K562 (cell line): ENCODE data around the gene TAL1. TPM values are rescaled to one million over a fixed set of nuclear protein-coding genes. Genes with fewer than 3 reads are reported as not detected.

Source experiments
- ARID1B ChIP-seq: fragments of 450-650 bp; IDR thresholded peaks from 2 replicates; pipeline ENCODE4 v1.6.1; 2016; ENCODE audit warnings: antibody characterized with exemption, mild to moderate bottlenecking, inconsistent platforms
- BCOR ChIP-seq: fragments of 450-650 bp; IDR thresholded peaks from 2 replicates; pipeline ENCODE4 v1.6.1; 2016
- BRD9 ChIP-seq: fragments of 450-650 bp; IDR thresholded peaks from 2 replicates; pipeline ENCODE4 v1.6.1; 2018; ENCODE audit warnings: low read depth; ENCODE audit not compliant: partially characterized antibody
- CBFB ChIP-seq: sonication (generic); formaldehyde crosslinking; IDR thresholded peaks from 2 replicates; pipeline ENCODE4 v1.4.0; 2020; ENCODE audit warnings: mild to moderate bottlenecking, missing genetic modification reagents
- EGR1 ChIP-seq: fragments of 450-650 bp; conservative IDR thresholded peaks from 2 replicates; pipeline ENCODE4 v1.6.1; 2017; ENCODE audit warnings: mild to moderate bottlenecking
- HDAC1 ChIP-seq, 2 experiments: fragments of 450-650 bp; IDR thresholded peaks; 2 replicates each; pipeline ENCODE4 v1.6.1; 2016 to 2017; ENCODE audit warnings: inconsistent platforms in 1 of 2, mild to moderate bottlenecking in 1 of 2, moderate library complexity in 1 of 2
- HNRNPK ChIP-seq: fragments of 200-400 bp; formaldehyde crosslinking; IDR thresholded peaks from one replicate; pipeline ENCODE4 v1.6.1; 2018; ENCODE audit warnings: mild to moderate bottlenecking, low read depth, low read length; ENCODE audit not compliant: poor library complexity, severe bottlenecking
- KAT8 ChIP-seq: fragments of 450-650 bp; IDR thresholded peaks from 2 replicates; pipeline ENCODE4 v1.6.1; 2016; ENCODE audit warnings: low read depth, mild to moderate bottlenecking
- NCOA2 ChIP-seq, 2 experiments: fragments of 450-650 bp; IDR thresholded peaks; 2 replicates each; pipeline ENCODE4 v1.6.1; 2018; ENCODE audit warnings: mild to moderate bottlenecking in 2 of 2, moderate library complexity in 1 of 2; ENCODE audit not compliant: partially characterized antibody in 2 of 2
- NFE2 ChIP-seq: IDR thresholded peaks from 2 replicates; pipeline ENCODE4 v1.6.1; 2014; ENCODE audit warnings: antibody characterized with exemption, low read depth
- NFIC ChIP-seq: fragments of 450-650 bp; IDR thresholded peaks from 2 replicates; pipeline ENCODE4 v1.6.1; 2017; ENCODE audit warnings: mild to moderate bottlenecking, inconsistent platforms
- NONO ChIP-seq, 2 experiments: fragments of 200-400 bp in 1 of 2; fragments of 450-650 bp in 1 of 2; formaldehyde crosslinking in 1 of 2; IDR thresholded peaks; 2 replicates each; pipeline ENCODE4 v1.6.1; 2017; ENCODE audit warnings: low read depth in 2 of 2, mild to moderate bottlenecking in 2 of 2, moderate library complexity in 2 of 2, low read length in 1 of 2
- POU5F1 ChIP-seq: fragments of 150-350 bp; IDR thresholded peaks from 2 replicates; pipeline ENCODE4 v1.6.1; 2014; ENCODE audit warnings: borderline replicate concordance, low read length, low read depth, mild to moderate bottlenecking; ENCODE audit not compliant: partially characterized antibody
- PRPF4 ChIP-seq: fragments of 200-400 bp; formaldehyde crosslinking; IDR thresholded peaks from one replicate; pipeline ENCODE4 v1.6.1; 2017; ENCODE audit warnings: low read length, low read depth, mild to moderate bottlenecking; ENCODE audit not compliant: insufficient read depth, poor library complexity, severe bottlenecking
- SMAD3 ChIP-seq: fragments of 450-650 bp; formaldehyde crosslinking; conservative IDR thresholded peaks from 2 replicates; pipeline ENCODE4 v1.4.0; 2020; ENCODE audit warnings: mild to moderate bottlenecking
- SMARCE1 ChIP-seq: fragments of 450-650 bp; IDR thresholded peaks from 2 replicates; pipeline ENCODE4 v1.7.1; 2016; ENCODE audit warnings: mild to moderate bottlenecking
- TFAM ChIP-seq: fragments of 250-450 bp; sonication (Bioruptor Pico); conservative IDR thresholded peaks from 2 replicates; pipeline ENCODE4 v1.5.0; 2021; ENCODE audit warnings: mild to moderate bottlenecking, moderate library complexity
- ZNF586 ChIP-seq: fragments of 450-650 bp; formaldehyde crosslinking; conservative IDR thresholded peaks from 2 replicates; pipeline ENCODE4 v1.4.0; 2020; ENCODE audit warnings: mild to moderate bottlenecking, moderate library complexity
- ZNF77 ChIP-seq: fragments of 250-450 bp; sonication (Bioruptor Pico); IDR thresholded peaks from 2 replicates; pipeline ENCODE4 v1.5.0; 2020
- polyA plus RNA-seq, 8 experiments: library from polyadenylated mRNA; depleted of rRNA in 4 of 8; stranded (reverse) in 5 of 8; unstranded in 3 of 8; fragments of >200 nt; fragmentation: Nextera tagmentation in 2 of 8; fragmentation: Illumina TruSeq in 1 of 8; extraction: Ambion mirVana in 2 of 8; extraction: Trizol in 1 of 8; gene quantifications; 2 replicates each; pipeline versions ENCODE4 v1.2.1 to v1.2.3, GENCODE V29; 2011 to 2014; ENCODE audit warnings: inconsistent platforms in 1 of 8, missing spikeins in 1 of 8
- total RNA-seq, 7 experiments: library from RNA; depleted of rRNA in 6 of 7; stranded (reverse); fragments of >200 nt in 6 of 7; fragmentation: Illumina TruSeq in 2 of 7; extraction: Trizol in 2 of 7; gene quantifications; 2 replicates each; pipeline versions ENCODE4 v1.2.1 to v1.2.3, GENCODE V29; 2011 to 2021; ENCODE audit warnings: low replicate concordance in 1 of 7
- TF ChIP-seq, protein P1 (sequence below): fragments of 450-650 bp; IDR thresholded peaks from one replicate; pipeline ENCODE4 v1.6.1; 2018; ENCODE audit warnings: mild to moderate bottlenecking, moderate library complexity; ENCODE audit not compliant: partially characterized antibody
- TF ChIP-seq, protein P2 (sequence below): sonication (generic); formaldehyde crosslinking; IDR thresholded peaks from 2 replicates; pipeline ENCODE4 v1.8.1; 2022; ENCODE audit warnings: missing genetic modification reagents
- TF ChIP-seq, protein P3 (sequence below): fragments of 250-450 bp; sonication (Bioruptor Pico); IDR thresholded peaks from 2 replicates; pipeline ENCODE4 v1.5.0; 2021
- TF ChIP-seq, protein P4 (sequence below): IDR thresholded peaks from 2 replicates; pipeline ENCODE4 v1.6.1; 2014; ENCODE audit warnings: antibody characterized with exemption
- TF ChIP-seq, protein P5 (sequence below): fragments of 250-450 bp; sonication (Bioruptor Pico); IDR thresholded peaks from 2 replicates; pipeline ENCODE4 v1.8.0; 2022; ENCODE audit warnings: moderate library complexity, mild to moderate bottlenecking, inconsistent platforms

Gene TAL1
- total and polyA plus RNA-seq, 9 of the 15 experiments (the other 6 are each of a cell fraction or from before 2014, with no cell fraction given): 18.5 to 106 (median 59.7) TPM

DNA sequence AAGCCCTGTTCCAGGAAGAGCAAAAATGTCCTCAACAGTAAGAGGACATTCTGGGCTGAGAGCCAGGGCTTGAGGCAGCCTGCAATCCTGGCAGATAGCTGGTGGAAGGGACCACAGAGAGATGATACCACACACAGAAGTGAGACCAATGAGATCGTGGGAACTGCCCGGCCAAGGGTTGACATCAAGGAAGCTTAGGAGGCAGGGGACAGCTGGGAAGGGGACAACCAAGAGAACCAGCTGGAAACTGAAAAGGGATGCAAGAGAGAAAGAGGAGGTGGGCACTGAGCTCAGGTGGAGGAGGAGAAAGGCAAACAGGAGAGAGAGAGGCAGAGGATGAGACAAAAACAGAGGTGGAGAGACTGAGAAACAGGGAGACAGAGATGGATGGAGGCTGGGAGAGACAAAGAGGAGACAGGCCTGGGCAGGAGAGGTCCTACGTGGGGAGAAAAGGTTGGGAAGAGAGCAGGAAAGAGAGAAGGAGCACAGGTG, 51.4 kb downstream of the TAL1 start (continued):
- TF ChIP-seq, protein P1, sequence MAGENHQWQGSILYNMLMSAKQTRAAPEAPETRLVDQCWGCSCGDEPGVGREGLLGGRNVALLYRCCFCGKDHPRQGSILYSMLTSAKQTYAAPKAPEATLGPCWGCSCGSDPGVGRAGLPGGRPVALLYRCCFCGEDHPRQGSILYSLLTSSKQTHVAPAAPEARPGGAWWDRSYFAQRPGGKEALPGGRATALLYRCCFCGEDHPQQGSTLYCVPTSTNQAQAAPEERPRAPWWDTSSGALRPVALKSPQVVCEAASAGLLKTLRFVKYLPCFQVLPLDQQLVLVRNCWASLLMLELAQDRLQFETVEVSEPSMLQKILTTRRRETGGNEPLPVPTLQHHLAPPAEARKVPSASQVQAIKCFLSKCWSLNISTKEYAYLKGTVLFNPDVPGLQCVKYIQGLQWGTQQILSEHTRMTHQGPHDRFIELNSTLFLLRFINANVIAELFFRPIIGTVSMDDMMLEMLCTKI: no peak
- TF ChIP-seq ZNF586 (CRISPR knock-in tag) (no peak), SMARCE1 (no peak), HDAC1 (IDR thresholded peaks at IDR 0.05) (peak in 1 of 2 experiments; percentile 69; a peak in 2 of 4 replicates), NONO (IDR thresholded peaks at IDR 0.05; ENCODE audit: low read depth in 2 of 2, low read length in 1 of 2) (no peak), CBFB (no peak), KAT8 (no peak), ARID1B (no peak), BRD9 (no peak), EGR1 (no peak), NFIC (peak; percentile 90), POU5F1 (no peak), HNRNPK (no peak), SMAD3 (no peak), NCOA2 (IDR thresholded peaks at IDR 0.05; ENCODE audit: partially characterized antibody in 2 of 2) (no peak), NFE2 (no peak), ZNF77 (CRISPR knock-in tag) (no peak), BCOR (0 out of 2 replicates have a peak, but pooled peaks have one; percentile 71), PRPF4 (no peak), TFAM (no peak)
- TF ChIP-seq, protein P2, sequence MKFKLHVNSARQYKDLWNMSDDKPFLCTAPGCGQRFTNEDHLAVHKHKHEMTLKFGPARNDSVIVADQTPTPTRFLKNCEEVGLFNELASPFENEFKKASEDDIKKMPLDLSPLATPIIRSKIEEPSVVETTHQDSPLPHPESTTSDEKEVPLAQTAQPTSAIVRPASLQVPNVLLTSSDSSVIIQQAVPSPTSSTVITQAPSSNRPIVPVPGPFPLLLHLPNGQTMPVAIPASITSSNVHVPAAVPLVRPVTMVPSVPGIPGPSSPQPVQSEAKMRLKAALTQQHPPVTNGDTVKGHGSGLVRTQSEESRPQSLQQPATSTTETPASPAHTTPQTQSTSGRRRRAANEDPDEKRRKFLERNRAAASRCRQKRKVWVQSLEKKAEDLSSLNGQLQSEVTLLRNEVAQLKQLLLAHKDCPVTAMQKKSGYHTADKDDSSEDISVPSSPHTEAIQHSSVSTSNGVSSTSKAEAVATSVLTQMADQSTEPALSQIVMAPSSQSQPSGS (CRISPR knock-in tag): no peak
- TF ChIP-seq, protein P3, sequence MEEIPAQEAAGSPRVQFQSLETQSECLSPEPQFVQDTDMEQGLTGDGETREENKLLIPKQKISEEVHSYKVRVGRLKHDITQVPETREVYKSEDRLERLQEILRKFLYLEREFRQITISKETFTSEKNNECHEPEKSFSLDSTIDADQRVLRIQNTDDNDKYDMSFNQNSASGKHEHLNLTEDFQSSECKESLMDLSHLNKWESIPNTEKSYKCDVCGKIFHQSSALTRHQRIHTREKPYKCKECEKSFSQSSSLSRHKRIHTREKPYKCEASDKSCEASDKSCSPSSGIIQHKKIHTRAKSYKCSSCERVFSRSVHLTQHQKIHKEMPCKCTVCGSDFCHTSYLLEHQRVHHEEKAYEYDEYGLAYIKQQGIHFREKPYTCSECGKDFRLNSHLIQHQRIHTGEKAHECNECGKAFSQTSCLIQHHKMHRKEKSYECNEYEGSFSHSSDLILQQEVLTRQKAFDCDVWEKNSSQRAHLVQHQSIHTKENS (CRISPR knock-in tag): no peak
- TF ChIP-seq, protein P4, sequence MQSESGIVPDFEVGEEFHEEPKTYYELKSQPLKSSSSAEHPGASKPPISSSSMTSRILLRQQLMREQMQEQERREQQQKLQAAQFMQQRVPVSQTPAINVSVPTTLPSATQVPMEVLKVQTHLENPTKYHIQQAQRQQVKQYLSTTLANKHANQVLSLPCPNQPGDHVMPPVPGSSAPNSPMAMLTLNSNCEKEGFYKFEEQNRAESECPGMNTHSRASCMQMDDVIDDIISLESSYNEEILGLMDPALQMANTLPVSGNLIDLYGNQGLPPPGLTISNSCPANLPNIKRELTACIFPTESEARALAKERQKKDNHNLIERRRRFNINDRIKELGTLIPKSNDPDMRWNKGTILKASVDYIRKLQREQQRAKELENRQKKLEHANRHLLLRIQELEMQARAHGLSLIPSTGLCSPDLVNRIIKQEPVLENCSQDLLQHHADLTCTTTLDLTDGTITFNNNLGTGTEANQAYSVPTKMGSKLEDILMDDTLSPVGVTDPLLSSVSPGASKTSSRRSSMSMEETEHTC: no peak
- TF ChIP-seq, protein P5, sequence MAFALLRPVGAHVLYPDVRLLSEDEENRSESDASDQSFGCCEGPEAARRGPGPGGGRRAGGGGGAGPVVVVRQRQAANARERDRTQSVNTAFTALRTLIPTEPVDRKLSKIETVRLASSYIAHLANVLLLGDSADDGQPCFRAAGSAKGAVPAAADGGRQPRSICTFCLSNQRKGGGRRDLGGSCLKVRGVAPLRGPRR (CRISPR knock-in tag): no peak
